Measurements from ENCODE around the gene GNG4.
A peak's percentile ranks its signal among the peaks of the same experiment; 100 is the strongest.
"Not testable (repeated sequence)": the region's sequence is repeated elsewhere in the genome, so short reads cannot be mapped to it uniquely, and the experiment has no call there.

The GNG4 gene

DNA sequence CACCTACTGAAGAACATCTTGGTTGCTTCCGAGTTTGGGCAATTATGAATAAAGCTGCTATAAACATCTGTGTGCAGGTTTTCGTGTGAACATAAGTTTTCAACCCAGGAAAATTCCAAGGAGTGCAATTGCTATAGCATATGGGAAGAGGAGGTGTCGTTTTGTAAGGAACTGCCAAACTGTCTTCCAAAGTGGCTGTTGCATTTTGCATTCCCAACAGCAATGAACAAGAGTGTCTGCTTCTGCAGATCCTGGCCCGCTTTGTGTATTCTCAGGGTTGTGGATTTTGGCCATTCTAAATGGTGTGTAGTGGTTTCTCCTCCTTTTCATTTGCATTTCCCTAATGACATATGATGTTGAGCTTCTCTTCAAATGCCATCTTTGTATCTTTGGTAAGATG lies 23.8 kb downstream of the GNG4 start:
- DNase-seq (ENCODE audit: low read depth in 2 of 2): no peak

DNA sequence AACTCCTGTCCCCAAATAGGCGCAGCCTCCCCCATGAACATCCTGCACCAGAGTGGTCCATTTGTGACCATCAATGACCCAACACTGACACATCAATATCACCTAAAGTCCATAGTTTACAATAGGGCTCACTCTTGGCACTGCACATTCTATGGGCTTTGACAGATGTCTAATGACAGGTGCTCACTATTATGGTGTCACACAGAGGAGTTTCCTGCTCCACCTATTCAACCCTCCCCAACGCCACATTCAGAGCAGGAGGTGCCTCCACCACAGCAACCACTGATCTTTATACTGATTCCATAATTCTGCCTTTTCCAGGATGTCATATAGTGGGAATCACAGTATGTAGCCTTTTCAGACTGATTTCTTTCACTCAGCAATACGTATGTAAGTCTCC lies 24.2 kb downstream of the GNG4 start:
- no peak for DNase-seq (ENCODE audit: low read depth in 2 of 2)

DNA sequence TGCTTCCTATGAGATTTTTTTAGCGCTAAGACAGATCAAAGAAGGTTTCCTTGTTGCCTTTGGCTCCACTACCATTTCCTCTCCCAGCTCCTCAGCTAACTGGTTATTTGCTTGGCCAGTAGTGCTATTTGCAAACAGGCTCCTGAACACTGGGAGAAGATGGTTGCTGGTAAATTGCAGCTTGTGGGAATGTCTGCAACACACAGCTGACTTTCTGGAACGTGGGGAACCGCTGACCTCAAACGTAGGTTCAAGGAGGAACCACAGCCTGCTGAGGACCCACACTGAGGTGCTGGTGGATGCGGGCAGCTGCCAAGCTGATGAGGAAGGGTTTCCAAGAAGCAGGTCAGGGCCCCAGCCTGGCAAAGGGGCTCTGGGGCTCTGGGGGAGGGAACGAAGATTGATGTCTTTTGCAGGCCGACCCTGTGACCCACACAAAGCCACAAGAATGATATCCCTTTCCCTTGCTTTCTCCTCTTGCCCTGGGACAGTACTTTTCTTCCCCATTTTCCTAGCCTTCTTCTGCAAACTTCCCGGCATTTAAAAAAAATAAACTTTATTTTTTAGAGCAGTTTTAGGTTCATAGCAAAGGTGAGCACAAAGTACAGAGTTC lies 24.8 kb downstream of the GNG4 start:
- no peak for DNase-seq (ENCODE audit: low read depth in 2 of 2)

DNA sequence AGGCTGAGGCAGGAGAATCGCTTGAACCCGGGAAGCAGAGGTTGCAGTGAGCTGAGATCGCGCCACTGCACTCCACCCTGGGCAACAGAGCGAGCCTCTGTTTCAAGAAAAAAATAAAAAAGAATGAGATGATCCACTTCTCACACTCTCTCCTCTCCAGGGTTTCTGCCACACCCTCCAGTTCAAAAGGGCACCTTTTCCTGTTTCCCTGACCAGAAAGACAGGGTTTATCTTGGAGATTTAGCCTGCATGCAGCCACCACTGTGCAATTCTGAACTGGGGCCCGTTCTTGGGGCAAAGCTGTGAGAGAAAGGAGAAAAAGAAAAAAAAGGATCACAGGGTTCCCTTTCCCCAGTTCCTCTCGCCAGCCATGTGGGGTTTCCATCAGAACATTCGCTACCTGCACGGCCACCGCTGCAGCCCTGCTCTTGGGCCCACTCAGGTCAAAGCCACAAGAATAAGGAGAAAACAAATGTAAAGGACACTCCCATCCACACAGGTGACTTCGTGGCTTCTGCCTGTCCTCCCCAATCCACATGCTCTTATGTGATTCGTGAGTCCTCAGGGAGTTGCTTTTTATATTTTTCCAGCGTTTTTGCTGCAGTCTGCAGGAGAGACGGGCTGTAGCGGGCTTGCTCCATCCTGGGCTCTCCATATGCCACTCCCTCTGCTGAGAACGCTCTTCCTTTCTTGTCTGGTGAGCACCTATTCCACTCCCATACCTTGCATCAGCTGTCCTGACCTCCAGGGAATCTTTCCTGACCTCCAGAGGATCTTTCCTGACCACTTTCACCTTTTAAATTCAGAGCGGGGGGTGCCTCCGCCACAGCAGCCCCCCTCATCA lies 26.4 kb downstream of the GNG4 start:
- DNase-seq (ENCODE audit: low read depth in 2 of 2): no peak

DNA sequence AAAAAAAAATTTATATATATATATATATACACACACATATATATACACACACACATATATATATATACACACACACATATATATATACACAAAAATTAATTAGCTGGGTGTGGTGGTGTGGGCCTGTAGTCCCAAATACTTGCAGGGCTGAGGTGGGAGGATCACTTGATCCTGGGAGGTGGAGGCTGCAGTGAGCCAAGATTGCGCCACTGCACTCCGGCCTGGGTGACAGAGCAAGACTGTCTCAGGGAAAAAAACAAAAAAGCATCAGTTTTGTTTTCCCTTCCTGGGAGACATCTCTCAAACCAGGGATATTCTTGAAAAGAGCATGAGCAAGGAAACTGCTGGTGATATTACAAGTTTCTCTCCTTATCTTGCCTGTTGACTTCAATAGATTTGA lies 30.4 kb downstream of the GNG4 start:
- DNase-seq (ENCODE audit: low read depth in 2 of 2): not testable (repeated sequence)

DNA sequence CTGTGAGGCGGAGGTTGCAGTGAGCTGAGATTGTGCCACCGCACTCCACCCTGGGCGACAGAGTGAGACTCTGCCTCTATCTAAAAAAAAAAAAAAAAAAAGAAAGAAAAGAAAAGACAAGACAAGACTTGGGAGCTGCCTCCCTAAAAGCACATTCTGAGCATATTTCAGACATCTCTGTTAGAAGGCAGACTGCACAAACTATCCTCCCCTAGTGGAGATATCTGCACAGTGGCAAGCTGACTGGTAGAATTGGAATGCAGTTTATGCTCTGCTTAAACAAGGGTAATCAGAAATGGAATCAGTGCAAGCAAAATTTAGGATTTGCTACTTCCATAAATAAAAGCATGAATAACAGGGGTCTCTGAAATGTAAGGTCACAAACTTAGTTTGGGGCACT lies 31.8 kb downstream of the GNG4 start:
- DNase-seq (ENCODE audit: low read depth in 2 of 2): peak; percentile 36 to 53

DNA sequence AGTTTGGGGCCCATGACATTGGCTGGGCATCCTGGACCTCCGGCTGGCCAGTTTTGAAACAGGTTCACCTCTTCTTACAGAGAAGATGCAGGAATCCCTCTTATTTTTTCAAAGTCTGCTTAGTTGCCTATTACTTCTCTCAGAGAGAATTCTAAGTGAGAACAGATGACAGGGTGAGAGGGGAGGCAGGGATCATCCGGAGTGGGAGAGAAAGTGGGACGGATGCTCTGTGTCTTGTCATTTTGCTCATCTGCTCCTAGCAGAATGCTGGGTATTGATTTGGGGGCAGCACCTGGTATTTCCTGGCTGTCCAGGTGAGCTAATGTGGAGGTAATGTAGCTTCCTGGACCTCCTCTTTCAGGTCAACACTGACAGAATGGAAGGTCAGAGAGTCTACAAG lies 32.4 kb downstream of the GNG4 start:
- DNase-seq (ENCODE audit: low read depth in 2 of 2): no peak

DNA sequence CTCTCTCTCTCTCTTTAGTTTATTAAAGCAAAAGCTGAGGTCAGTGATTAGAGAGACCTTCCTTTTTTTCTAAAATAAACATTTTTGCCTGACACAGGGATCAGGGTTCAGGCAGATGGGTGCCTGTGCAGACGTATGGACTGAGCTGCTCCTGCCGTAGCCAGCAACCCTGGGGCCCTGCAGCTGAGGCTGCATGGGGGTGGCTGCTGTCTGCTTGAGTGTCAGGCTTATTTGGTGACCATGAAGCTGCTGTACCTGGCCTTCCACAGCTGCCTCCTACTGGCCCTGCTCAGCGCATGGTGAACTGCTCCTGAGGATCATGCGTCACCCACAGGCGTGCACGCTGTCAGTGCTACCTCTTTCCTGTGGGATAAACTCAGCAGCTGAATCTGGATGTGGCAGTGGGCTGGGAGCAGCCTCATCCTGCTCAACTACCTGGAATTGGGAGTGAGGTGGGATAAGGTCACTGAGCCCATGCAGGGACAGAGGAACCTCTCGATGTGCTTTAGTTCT lies 35.1 kb downstream of the GNG4 start:
- DNase-seq (ENCODE audit: low read depth in 2 of 2): no peak

DNA sequence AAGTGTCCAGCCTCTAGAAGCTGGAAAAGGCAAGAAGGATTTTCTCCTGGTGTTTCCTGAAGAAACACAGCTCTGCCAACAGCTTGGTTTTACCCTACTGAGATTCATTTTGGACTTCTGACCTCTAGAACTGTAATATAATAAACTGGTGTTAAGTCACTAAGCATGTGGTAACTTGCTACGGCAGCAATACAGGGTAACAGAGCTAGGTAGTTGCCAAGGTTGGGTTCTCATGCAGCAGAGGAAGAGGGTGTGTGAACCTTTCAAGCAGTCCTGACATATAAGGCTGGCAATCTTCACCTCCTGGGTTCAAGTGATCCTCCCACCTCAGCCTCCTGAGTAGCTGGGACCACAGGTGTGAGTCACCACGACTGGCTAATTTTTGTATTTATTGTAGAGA lies 36.0 kb downstream of the GNG4 start:
- DNase-seq (ENCODE audit: low read depth in 2 of 2): no peak

DNA sequence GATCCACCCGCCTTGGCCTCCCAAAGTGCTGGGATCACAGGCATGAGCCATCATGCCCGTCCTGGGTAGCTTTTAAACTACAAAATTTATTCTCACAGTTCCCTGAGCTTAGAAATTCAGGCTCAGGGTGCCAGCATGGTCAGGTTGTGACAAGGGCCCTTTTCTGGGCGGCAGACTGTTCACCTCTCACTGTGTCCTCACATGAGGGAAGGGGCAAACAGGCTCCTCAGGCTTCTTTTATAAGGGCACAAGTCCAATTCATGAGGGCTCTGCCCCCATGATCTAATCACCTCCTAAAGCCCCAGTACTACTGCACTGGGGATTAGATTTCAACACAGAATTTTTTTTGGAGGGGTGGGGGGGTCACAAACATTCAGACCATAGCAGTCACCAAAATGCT lies 36.8 kb downstream of the GNG4 start:
- DNase-seq (ENCODE audit: low read depth in 2 of 2): no peak

DNA sequence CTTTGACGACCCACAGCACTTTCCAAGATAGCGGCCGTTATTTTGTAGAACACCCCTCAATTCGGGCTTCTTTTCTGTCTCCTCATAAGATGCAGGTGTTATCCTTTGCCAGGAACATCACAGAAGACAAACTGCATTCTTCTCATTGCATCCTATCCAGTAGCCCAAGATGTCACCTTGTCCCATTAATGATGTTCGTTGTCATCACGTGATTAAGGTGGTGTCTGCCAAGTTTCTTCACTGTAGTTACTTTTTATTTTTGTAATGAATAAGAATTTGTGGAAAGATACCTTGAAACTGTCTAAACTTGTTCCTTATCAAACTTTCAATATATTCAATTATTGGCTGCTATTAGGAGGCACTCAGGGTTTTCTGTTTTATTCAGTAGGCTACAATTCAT lies 39.4 kb downstream of the GNG4 start:
- DNase-seq (ENCODE audit: low read depth in 2 of 2): no peak

DNA sequence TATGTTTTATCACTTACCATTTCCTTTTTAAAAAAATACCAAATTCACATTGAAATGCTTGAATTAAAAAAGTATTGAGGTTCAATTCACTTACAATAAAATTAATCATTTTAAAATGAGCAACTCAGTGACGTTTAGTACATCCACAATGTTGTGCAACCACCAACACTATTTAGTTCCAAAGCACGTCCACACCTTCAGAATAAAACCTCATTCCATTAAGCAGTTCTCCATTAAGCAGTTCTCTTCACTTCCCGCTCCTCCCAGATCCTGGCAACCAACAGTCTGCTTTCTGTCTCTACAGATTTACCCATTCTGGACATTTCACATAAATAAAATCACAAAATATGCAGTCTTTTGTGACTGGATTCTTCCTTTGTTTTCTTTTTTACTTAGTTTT lies 41.3 kb downstream of the GNG4 start:
- DNase-seq (ENCODE audit: low read depth in 2 of 2): no peak

DNA sequence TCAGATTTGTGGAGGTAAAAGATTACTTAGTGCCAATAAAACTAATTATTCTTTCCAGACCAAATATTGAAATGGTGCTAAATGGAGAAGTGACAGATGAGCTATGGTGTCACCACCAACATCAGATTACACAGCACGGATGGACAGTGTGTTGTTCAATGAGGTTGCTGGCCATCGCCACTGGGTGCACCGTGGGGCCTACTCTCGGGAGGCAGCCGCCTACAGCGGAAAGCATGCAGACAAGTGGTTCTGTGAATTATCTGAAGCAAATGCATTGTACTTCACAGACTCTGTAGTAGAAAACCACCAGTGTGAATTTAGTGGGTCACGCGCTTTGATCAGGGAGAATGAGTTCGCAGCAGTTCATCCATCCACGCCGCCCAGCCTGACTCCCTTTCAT lies 42.3 kb downstream of the GNG4 start:
- DNase-seq (ENCODE audit: low read depth in 2 of 2): no peak

DNA sequence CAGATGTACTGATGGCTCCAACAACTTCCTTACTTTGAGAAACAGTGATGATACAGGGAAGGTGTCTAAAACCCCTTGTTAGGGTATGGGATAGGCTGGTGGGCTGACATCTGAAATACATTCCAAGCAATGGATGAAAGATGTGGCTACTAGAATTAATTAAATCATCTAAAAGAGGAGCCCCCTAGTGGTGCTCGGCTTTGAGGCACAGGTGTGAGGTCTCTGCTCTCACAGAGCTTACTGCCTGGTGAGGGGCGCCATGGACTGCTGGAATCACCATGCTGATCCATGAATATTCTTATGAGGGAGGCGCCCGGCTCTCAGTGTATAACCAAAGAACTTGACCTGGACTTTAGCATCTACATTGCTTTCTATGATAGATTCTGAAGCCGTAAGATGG lies 48.5 kb downstream of the GNG4 start:
- DNase-seq (ENCODE audit: low read depth in 2 of 2): no peak

DNA sequence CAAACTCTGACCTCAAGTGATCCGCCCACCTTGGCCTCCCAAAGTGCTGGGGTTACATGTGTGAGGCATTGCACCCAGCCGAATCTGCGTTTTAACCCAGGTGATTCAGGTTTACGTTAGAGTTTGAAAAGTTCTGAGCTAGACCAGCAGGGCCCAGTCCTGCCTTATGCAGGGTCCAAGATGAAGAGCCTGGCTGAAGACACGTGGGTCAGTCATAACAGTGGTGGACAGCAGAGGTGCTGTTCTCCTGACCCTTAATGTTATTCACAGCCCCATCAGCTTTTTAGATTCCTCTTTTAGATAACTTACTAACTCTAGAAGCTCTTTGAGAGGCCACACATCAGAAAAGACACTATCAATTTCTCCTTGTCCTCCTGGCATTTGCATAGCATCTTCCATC lies 50.0 kb downstream of the GNG4 start:
- no peak for DNase-seq (ENCODE audit: low read depth in 2 of 2)

DNA sequence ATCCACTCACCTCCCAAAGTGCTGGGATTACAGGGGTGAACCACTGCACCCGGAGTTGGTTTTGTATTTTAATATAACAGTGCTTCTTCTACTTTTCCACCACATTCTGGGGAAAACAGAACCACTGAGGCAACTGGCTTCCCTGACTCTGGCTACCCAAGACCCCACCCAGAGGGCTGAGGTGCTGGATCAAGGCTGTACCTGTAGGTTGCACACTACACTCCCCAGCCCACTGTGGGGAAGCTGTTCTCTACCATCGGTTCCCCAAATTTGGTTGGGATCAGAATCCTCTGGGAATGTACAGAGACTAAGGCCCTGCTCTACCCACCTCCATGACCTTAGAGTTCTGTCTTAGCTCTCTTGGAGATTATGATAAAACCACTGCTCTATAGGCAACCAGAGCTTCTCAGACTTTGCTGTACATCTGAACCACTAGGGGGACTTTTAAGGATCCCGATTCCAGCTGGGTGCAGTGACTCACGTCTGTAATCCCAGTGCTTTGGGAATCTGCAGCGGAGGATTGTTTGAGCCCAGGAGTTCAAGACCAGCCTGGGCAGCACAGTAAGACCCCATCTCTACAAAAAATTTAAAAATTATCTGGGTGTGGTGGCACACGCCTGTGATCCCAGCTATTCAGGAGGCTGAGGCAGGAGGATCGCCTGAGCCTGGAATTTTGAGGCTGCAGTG lies 51.6 kb downstream of the GNG4 start:
- DNase-seq (ENCODE audit: low read depth in 2 of 2): peak; percentile 11 to 17

DNA sequence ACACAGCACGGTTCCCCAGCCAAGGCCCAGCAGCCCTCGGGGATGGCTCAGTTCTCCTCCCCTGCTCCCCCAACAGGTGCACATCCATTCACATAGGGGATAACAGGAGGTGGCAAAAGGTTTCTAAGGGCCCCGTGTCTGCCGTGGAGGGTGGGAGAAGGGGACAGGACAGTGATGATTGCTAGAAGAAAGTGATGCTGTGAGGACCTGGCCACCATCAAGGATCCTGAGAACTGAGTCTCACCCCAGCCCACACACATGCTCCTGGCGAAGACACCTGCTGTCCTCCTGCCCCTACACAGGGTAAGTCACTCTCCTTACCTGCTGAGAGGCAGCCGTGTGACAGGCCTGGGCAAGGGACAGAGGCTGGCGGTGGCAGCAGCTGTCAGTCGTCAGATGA lies 54.5 kb downstream of the GNG4 start:
- no peak for DNase-seq (ENCODE audit: low read depth in 2 of 2)

DNA sequence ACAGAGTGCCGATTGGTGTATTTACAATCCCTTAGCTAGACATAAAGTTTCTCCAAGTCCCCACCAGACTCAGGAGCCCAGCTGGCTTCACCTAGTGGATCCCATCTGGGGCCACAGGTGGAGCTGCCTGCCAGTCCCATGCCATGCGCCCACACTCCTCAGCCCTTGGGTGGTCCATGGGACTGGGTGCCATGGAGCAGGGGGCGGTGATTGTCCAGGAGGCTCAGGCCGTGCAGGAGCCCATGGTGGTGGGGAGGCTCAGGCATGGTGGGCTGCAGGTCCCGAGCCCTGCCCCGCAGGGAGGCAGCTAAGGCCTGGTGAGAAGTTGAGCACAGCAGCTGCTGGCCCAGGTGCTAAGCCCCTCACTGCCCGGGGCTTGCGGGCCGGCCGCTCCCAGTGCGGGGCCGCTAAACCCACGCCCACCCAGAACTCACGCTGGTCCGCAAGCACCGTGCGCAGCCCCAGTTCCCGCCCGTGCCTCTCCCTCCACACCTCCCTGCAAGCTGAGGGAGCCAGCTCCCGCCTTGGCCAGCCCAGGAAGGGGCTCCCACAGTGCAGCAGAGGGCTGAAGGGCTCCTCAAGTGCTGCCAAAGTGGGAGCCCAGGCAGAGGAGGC lies 55.2 kb downstream of the GNG4 start:
- not testable (repeated sequence) for DNase-seq (ENCODE audit: low read depth in 2 of 2)

DNA sequence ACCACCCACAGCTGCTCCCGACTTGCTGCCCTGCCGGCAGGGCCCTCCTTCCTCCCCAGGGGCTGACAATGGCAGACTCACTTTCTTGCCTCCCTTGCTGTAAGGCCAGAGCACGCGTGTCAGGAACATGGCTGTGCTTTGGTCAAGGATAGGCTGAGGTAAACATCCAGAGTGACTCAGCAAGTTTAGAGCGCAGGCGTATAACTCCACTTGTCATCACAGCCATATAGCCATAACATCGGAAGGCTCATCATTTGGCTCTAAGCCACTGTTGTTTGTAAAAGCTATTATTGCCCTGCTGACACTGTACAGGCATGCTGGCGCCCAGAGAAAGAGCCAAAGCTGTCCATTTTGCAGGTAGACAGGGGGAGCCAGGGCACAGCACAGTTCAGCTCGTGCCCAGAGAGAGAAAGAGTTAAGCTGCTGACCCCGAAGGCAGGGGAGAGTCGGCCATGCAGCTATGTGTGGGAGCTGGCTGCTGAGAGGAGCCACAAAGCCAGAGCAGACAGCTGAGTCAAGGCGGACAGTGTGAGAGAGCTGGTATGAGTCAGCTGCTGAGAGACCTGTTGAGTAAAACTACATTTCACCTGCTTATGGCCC lies 60.6 kb downstream of the GNG4 start:
- no peak for DNase-seq (ENCODE audit: low read depth in 2 of 2)

DNA sequence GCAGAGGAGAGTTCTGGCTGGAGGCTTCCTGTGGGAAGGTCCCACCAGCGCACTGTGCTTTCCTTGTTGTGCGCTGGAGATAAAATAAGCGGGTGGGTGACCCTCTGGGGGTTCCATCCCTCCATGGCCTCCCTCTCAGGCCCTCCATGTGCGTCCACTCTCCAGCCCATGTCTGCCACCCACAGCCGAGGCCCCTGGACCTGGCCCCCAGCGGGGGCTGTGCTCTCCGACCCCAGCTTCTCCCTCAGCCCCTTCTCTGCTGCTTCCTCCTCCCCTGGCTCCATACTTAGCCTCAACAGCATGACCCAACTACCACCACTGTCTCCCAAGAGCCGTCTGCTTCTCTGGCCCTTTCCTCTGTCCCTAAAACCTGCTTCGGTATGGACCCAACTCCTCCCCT lies 61.4 kb downstream of the GNG4 start:
- DNase-seq (ENCODE audit: low read depth in 2 of 2): no peak

DNA sequence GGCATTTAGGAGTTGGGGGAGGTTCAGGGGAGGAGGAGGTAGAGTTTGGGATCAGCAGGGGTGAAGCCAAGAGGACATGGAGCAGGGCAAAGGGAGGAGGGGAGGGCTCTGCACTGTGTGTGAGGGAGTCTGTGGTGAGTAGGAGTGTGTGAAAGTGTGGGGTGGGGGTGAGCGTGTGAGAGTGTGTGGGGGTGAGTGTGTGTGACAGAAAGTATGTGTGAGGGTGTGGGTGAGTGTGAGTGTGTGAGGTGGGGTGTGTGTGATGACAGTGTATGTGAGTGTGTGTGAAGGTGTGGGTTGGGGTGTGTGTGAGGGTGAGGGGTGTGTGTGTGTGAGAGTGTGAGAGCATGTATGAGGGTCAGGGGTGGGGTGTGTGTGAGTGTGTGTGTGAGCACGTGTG lies 62.6 kb downstream of the GNG4 start:
- DNase-seq (ENCODE audit: low read depth in 2 of 2): no peak

DNA sequence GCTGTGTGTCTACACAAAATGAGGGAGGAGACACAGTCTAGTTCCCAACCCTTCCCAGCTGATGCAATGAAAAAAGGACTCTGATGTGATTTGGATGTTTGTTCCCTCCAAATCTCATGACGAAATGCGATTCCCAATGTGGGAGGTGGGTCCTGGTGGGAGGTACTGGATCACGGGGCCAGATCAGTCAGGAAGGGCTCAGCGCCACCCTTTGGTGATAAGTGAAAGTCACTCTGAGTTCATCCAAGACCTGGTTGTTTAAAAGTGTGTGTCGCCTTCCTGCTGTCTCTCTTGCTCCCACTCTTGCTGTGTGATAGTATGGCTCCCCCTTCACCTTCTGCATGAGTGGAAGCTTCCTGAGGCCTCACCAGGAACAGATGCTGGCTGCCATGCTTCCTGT lies 63.2 kb downstream of the GNG4 start:
- no peak for DNase-seq (ENCODE audit: low read depth in 2 of 2)
